HTERT RPE-1 (cell line): ENCODE results near the gene FAT4.

Experiments
- in situ Hi-C: fragments of 300-500 bp; cut with MboI; formaldehyde crosslinking; loops from 4 replicates; pipeline ENCODE4 v1.14.3; 2020; ENCODE audit warnings: low sequenced_read_pairs

FAT4 gene, protein sequence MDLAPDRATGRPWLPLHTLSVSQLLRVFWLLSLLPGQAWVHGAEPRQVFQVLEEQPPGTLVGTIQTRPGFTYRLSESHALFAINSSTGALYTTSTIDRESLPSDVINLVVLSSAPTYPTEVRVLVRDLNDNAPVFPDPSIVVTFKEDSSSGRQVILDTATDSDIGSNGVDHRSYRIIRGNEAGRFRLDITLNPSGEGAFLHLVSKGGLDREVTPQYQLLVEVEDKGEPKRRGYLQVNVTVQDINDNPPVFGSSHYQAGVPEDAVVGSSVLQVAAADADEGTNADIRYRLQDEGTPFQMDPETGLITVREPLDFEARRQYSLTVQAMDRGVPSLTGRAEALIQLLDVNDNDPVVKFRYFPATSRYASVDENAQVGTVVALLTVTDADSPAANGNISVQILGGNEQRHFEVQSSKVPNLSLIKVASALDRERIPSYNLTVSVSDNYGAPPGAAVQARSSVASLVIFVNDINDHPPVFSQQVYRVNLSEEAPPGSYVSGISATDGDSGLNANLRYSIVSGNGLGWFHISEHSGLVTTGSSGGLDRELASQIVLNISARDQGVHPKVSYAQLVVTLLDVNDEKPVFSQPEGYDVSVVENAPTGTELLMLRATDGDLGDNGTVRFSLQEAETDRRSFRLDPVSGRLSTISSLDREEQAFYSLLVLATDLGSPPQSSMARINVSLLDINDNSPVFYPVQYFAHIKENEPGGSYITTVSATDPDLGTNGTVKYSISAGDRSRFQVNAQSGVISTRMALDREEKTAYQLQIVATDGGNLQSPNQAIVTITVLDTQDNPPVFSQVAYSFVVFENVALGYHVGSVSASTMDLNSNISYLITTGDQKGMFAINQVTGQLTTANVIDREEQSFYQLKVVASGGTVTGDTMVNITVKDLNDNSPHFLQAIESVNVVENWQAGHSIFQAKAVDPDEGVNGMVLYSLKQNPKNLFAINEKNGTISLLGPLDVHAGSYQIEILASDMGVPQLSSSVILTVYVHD (N-terminal part only)

DNA sequence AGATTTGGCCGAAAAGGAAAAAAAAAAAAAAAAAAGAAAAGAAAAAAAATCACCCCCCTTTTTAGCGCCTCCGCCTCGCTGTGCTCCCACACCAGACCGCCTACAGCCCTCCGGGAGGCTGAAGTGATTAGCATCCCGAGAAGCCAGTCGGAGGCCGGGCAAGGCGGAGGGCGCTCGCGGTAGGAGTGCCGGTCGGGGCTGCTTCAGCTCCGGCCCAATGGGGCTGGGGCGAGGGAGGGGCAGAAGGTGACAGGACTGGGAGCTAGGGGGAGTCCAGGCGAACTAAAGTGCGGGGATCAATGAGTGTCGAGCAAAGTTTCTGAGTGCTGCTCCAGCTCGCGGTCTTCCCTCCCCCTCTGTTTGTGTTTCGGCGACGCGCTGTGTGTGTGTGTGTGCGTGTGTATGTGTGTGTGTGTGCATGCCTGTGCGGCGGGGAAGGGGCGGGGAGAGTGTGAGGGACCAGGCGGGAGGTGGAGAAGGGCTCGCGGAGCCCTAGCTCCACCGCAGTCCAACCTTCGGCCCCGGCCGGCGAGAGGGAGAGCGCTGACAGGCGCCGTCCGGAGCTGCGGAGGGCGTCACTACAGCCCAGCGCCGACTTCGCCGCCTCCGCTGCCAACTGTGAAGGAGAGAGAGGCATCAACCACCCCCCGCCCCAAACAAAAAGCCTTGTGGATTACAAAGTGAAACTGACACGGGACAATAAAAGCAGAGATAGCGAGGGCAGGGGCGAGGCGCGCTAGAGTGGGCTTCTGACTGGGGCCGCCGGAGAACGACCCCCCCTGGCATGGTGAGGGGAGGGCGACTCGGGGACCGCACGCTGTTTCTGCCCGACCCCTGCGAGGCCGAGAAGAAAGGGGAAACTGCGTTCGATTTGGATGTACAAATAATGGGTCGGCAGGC is at the start of gene FAT4:
FAT4 (plus strand) TSS at position 280 of the 900 bp plus-strand sequence. CDS start 1,457 bp downstream, outside the sequence.
- in situ Hi-C loops: no loop called here

DNA sequence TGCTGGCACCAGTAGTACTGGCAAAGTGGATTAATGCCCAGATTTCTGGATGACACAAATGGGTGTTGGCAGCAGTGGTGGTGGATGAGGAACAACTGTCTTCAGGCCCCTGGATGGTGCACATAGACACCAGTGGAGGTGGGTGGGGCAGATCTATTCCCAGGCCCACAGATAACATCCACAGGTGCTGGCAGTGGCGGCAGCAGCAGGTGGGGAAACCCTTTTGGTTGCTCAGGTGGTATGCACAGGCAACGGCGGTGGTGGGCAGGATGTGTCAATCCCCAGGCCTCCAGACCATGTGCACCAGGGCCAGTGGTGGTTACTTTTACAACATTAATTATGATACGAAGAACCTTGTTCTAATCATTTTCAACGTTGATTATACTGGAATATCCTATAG is 48.9 kb upstream of the FAT4 start:
- in situ Hi-C loops: no loop called here

DNA sequence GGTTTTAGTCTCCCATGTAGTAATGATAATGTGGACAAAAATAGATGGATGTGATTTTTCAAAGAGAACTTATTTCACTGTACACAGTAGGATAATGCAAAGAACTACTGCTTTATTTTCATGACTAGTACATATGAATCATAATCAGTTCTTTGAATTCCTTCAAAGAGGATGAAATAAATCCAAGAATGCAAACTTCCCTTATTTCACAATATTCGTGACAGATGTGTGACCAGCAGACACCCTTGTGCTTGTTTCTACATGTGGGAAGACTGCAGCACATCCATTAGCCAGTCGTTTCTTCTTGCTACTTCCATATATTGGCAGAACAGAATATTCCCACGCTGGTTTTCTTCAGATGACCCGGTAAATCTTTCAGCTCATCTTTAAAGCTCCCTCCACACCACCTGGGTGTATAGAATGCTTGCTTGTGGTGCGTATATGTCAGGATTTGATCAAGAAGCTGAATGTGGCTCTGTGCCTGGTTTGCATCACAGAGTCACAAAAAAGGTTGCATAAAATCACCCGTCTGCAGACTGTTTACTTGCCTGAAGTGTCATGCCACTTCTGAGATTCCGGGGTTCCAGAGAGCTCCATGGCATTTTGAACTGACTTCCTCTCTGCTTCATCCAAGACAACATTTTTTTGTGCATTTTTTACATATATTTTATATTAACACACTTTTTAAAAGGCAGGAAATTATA is 47.7 kb upstream of the FAT4 start:
- in situ Hi-C loops: no loop called here

DNA sequence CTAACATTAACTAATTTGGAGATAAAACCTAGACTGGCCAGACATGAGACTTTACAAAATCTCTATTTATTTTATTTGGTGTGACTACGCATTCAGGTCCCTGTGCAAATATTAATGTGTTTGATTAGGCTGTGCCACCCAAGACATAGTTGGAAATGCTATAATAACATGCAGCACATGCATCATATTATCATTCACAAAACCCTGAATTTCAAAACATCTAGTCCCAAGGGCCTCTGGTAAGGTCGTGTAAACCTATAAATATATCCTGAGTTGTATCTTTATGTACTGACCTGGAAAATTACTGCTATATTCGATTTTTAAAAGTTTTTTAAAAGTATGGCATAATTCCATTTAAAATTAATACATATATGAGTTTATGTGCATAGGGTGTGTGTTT is 47.1 kb upstream of the FAT4 start:
- in situ Hi-C loops: no loop called here

DNA sequence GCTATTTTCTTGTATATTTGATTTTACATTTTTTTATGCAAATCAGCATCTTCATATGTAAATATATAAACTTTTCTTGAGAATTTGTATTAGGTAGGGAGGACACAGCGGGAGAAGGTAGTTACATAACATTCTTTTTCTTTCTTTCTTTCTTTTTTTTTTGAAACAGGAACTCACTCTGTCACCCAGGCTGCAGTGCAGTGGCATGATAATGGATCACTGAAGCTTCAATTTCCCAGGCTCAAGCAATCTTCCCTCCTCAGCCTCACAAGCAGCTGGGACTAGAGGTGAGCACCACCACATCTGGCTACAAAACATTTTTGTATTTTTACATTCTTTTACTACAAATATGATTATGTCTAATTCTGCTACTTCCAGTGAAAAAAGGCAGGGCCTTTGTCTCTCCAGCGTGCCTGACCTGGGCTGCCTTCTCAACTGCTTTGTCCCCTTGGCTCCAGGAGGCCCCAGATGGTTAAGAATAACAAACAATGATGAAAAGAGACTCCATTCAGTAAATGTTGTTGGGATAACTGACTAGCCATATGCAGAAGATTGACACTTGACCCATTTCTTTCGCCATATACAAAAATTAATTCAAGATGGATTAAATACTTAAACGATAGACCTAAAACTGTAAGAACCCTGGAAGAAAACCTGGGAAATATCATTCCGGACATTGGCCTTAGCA is 46.5 kb upstream of the FAT4 start:
- in situ Hi-C loops: no loop called here

DNA sequence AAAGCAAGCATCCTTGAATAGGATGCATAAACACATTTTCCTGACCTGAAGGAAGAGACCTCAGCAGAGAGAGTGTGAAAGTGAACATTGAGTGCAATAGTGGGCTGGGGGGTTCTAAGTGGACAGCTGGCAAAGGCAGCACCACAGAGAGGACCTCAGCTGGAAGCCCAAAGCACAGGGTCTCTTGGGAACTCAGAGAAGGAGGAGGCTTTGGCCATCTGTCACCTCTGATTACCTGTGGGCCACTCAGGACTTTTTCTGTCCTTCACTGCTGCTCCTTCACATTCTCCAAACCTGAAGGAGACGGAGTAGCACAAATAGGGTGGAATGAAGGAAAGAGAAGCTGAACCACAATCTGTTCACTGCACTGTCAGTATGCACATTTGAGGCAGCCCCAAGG is 37.9 kb upstream of the FAT4 start:
- in situ Hi-C loops: no loop called here

DNA sequence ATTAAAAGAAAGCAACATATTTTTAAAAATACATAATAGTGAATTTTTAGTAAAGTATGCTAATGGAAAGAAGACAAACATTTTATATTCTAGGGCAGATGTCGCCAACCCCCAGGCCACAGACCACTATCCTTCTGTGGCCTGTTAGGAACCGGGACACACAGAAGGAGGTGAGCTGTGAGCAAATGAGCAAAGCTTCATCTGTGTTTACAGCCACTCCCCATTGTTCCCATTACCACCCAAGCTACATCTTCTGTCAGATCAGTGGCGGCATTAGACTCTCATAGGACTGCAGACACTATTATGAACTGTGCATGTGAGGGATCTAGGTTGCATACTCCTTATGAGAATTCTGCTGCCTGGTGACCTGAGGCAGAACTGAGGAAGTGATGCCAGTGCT is 37.0 kb upstream of the FAT4 start:
- in situ Hi-C loops: no loop called here

DNA sequence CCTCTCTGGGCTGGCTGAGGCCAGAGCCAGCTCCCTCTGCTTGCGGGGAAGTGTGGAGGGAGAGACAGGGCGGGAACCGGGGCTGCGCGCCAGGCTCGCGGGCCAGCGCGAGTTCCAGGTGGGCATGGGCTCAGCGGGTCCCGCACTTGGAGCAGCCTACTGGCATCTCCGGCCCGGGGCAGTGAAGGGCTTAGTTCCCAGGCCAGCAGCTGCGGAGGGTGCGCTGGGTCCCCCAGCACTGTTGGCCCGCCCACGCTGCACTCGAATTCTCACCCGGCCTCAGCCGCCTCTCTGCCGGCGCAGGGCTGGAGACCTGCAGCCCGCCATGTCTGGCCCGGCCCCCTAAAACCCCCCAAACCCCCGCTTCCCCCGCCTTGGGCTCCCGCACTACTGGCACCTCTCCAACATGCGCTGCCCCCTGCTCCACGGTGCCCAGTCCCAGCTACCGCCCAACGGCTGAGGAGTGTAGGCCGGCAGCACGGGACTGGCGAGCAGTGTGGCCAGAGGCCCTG is 33.8 kb upstream of the FAT4 start:
- in situ Hi-C loops: no loop called here

DNA sequence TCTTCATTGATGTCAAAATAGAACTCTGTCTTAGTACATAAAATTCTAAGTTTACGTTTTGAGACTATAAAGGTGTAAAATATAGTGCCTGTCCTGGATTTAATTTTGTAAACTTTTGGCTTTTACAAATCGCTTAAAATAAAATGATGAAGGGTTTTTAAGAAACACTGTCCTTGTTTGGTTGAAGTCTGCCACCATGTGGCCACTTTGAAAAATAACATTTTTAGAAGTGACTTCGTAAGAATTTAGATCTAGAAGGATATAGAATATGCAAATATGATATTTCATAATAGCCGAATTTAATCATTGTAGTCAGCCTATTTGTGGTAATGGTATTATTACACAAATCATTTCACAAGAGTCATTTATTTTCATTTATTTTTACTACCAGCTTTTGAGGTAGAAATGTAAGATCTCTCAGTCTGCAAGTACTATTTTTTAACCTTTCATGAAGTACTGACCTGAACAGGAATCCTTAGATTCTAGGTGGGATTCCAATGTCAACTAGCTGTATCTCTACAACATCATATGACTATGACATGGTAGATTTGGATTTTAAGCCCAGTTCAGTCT is 31.0 kb upstream of the FAT4 start:
- in situ Hi-C loops: no loop called here

DNA sequence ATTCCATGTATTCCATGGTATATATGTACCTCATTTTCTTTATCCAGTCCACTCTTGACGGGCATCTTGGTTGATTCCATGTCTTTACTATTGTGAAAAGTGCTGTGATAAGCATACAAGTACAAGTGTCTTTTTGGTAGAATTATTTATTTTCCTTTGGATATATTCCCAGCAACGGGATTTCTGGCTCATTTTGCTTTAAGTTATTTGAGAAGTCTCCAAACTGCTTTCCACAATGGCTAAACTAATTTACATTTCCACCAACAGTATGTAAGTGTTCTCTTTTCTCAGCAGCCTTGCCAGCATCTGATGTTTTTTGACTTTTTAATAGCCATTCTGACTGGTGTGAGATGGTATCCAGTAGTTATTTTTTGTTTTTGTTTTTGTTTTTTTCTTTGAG is 17.6 kb upstream of the FAT4 start:
- in situ Hi-C loops: no loop called here

DNA sequence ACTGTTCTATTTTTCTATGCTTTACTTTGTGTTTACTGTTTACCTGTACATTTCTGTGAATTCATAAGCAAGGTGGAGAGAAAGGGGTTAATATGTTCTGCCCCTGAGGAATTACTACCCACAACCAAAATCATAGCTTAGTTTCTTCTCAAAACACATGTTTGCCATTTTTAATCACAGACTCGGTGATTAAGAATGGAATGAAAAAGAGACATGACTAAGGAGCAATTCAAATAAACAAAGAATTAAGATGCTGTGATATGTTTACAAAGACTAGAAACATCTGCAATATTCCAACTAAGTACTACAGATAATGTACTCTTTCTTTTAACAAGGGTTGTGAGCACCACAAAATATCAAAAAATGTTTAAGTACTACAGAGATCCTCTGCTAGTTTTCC is 11.7 kb upstream of the FAT4 start:
- in situ Hi-C loops: no loop called here

DNA sequence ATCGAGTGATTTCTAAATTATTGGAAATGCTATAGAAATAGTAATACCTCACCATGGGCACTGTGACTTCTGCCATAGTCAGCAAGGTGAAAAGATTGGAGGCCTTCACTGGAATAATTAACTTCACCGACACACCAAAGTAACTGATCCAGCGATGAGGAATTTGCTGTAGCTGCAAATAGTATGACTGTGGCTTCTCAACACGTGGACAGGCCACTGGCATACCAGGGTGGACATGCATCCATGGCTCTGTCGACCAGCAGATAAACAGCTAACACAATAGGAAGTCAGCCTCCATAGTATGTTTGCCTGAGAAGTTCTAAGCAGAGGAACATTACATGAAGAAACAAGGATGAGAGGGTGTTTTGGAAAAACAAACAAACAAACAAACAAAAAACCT is 10.9 kb upstream of the FAT4 start:
- in situ Hi-C loops: no loop called here

DNA sequence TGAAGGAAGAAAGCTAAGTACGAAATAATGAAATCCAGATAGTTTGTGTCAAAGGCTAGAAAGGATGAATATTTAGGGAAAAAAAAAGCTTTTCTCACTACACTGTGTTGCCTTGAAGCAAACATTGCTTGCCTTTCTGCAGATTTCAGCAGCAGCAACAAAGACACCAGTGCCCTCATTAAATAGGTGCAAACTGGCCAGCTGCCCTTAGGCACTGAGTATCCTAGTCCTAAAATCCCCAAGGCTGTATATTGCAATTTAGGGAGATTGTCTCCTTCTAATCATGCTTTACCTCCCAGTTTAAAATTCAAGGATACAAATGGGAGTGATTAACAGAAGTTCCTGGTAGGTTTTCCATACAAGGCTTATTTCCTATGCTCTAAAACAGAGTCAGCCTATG is 8.6 kb upstream of the FAT4 start:
- in situ Hi-C loops: no loop called here

DNA sequence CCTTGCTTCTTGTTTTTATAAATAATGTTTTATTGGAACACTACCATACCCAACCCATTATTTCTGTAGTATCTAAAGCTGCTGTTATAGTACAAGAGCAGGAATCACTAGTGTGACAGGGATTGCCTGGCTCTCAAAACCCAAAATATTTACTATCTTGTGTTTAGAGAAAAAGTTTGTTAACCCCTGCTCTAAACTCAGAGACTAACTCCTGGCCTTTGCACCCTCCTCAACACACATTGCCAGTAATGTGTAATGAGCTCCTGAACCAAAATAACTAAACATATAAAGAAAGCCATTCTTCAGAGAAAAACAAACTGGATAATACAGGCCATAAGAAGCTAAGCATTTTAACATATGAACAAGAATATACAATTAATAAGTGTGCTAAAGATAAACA is 8.2 kb upstream of the FAT4 start:
- in situ Hi-C loops: no loop called here

DNA sequence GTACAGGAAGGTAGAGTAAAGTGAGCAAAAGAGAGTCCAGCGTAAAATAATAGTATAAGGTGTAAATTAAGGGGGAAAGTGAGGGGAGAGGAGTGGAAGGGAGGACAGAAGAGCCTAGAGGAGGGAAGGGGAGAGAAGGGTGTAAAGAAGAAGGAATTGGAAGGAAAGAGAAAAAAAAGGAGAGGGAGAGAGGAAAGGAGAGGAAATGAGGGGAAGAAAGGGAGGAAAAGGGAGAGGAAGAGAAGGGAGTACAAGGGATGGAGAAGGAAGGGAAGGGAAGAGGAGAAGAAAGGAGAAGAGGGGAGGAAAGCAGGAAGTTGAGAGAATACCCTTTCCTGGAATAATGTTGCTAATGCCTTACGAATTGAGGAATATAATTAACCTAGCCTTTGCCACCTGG is 3.3 kb upstream of the FAT4 start:
- in situ Hi-C loops: no loop called here

DNA sequence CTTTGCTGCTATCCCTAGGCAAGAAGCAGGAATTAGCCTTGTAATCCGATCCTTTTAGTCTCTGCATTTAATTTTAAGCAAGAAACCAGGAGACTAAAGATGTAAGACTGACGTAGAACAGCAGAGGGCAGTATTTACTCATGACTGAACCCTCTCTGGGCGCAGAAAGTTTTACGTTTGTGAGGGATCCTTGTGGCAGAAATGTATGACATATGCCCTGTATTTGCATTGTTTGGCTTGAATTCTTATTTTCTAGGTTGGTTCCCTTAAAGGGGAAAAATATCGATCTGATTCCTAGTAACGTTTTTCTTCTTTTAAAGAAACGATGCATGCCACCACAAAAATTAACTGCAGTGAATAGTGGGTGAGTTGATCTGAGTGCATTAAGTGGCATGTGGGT is 1.3 kb upstream of the FAT4 start:
- in situ Hi-C loops: no loop called here

DNA sequence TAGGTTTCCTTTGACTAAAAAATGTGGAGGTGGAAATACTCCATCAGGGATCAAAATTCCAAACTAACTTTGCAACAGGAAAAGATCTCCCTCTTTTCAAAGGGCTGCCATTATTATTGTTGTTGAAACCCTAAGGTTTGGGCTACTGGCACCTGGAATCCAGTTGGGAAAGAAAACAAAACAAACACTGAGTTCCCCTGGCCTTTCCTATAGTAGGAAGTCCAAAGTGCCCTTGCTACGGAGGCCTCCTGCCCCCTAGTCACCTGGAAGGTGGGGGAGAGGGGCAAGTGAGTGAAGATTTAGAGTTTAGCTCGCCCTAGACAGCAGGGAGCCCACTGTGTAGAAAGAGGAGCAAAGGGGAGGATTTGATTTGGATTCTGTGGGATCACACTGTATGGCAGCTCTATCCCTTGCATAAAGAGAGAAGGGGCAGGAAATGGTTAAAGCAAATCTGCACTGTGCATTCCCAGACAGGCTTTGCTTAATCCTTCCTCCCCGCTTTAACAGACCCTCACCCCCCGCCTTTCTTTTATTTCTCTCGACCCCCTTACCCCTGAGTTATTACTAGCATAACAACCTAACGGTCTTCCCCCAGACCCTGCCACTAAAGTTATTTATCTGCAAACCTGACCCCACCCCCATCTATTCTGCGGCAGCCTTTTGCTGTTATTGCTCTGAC is 627 bp upstream of the FAT4 start:
- in situ Hi-C loops: no loop called here

DNA sequence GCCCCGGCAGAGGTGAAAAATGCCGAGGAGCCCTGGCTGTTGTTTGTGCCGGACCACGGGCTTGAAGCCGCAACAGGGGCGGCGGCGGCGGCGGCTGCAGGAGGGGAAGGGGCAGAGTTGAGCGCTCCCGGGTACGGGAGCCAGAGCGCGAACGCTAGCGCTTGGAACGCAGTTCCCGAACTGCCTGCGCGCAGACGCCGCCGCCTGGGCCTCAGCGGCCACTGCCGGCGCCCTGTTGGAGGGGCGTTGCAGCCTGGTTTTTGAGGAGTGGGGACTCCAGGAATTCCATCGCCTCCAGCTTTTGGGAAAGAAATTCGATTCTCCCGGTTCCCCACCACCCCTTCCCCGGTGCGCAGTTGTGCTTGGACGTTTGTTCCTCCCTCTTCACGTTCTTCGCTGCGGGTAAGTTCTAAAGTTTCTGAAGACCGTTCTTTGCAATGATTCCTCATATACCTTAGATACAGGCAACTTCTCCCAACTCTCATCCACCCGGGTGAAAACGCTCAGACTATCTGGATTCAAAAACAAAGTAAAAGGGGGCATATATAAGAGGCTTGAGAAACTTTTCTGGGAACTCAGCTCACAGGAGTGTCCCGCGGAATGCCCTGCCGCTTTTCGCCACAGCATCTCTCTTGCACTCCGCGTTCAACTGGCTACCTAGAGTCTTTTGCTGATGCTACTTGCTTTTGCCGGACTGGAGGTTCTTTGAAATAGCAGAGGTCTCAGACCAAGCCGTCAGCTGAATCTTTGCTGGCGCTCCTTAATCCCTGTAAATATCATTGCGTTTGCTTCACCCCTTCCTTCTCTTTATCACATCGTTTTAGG is 1.0 kb downstream of the FAT4 start:
- in situ Hi-C loops: no loop called here
